HepG2 (cell line): ENCODE measurements around the gene MRLN. TPM values are rescaled to one million over a fixed set of nuclear protein-coding genes. Genes with fewer than 3 reads are reported as not detected.

ENCODE experiments used
- ATAC-seq: fragments of 200-7000 bp; cut with Tn5 transposase; 3 replicates; pipeline ENCODE4 v1.9.1; 2020; ENCODE audit warnings: mild to moderate bottlenecking, moderate library complexity
- BruUV-seq: library from RNA; stranded (reverse); fragments of 400-500 nt; replicated peaks from 2 replicates; lab custom pipeline; 2021; lab: Mats Ljungman, UMichigan
- CTCF ChIA-PET: fragments of 300-600 bp; formaldehyde crosslinking; extraction: SDS; loops from one replicate; lab custom pipeline; 2021; ENCODE audit warnings: low total read pairs, inconsistent platforms, low intra/inter-chr PET ratio; lab: Yijun Ruan, JAX
- POLR2A ChIA-PET: fragments of 350-600 bp; sonication (Branson Sonifier 250); formaldehyde crosslinking; loops from one replicate; lab custom pipeline; 2020; ENCODE audit warnings: antibody characterized with exemption, inconsistent platforms; lab: Yijun Ruan, JAX
- DNase-seq: peaks from one replicate; pipeline ENCODE4 v3.0.0-alpha.2; 2015; ENCODE audit warnings: low spot score
- FAIRE-seq: peaks from 3 replicates; lab custom pipeline; 2011; peaks lifted over from hg19 to GRCh38; lab: Jason Lieb, UNC
- H2AFZ ChIP-seq: one replicate; pipeline ENCODE4 v1.6.1; 2011; ENCODE audit warnings: low read length, inconsistent platforms
- H3K27ac ChIP-seq: fragments of 300-600 bp; 3 replicates; pipeline ENCODE4 v1.8.0; 2011; ENCODE audit warnings: mixed run types, mild to moderate bottlenecking, mixed read lengths, low read length, inconsistent platforms; ENCODE audit not compliant: insufficient read depth; ENCODE audit errors: extremely low read length
- H3K27me3 ChIP-seq, 2 experiments: fragments of 200-600 bp in 1 of 2; 2 replicates in 1 of 2; 3 replicates in 1 of 2; pipeline versions ENCODE4 v1.6.0 to v1.8.0; 2011; ENCODE audit warnings: low read length in 2 of 2, mild to moderate bottlenecking in 2 of 2, moderate library complexity in 2 of 2, inconsistent platforms in 1 of 2; ENCODE audit not compliant: insufficient read depth in 2 of 2, control insufficient read depth in 1 of 2
- H3K36me3 ChIP-seq, 2 experiments: fragments of 200-600 bp in 1 of 2; replicated peaks in 1 of 2; 2 replicates in 1 of 2; 3 replicates in 1 of 2; pipeline versions ENCODE4 v1.5.1 to v1.8.0; 2011; ENCODE audit warnings: low read length in 2 of 2, inconsistent platforms in 1 of 2; ENCODE audit not compliant: insufficient read depth in 2 of 2, control insufficient read depth in 1 of 2
- H3K4me1 ChIP-seq: 2 replicates; pipeline ENCODE4 v1.5.1; 2012; ENCODE audit warnings: low read length, inconsistent platforms; ENCODE audit not compliant: insufficient read depth
- H3K4me2 ChIP-seq: 2 replicates; pipeline ENCODE4 v1.6.0; 2011; ENCODE audit warnings: low read depth, low read length, inconsistent platforms
- H3K4me3 ChIP-seq, 3 experiments: fragments of 200-600 bp in 1 of 3; sonication (generic), shearing (Covaris generic) in 1 of 3; replicated peaks in 1 of 3; 2 replicates each; pipeline ENCODE4 v1.5.1; 2011 to 2016; ENCODE audit warnings: low read length in 3 of 3, inconsistent platforms in 2 of 3, low read depth in 2 of 3, mild to moderate bottlenecking in 2 of 3, control low read depth in 1 of 3, mixed read lengths in 1 of 3; ENCODE audit not compliant: insufficient read depth in 1 of 3
- H3K79me2 ChIP-seq: one replicate; pipeline ENCODE4 v1.6.1; 2011; ENCODE audit warnings: low read length, inconsistent platforms; ENCODE audit not compliant: insufficient read depth
- H3K9ac ChIP-seq: 2 replicates; pipeline ENCODE4 v1.6.0; 2011; ENCODE audit warnings: mild to moderate bottlenecking, low read depth, low read length, inconsistent platforms; ENCODE audit not compliant: insufficient read depth
- H3K9me3 ChIP-seq: 2 replicates; pipeline ENCODE4 v1.5.1; 2012; ENCODE audit warnings: mild to moderate bottlenecking, low read length
- H4K20me1 ChIP-seq: 2 replicates; pipeline ENCODE4 v1.6.0; 2011; ENCODE audit warnings: inconsistent platforms, mild to moderate bottlenecking, low read length, moderate library complexity; ENCODE audit not compliant: insufficient read depth
- ARNT ChIP-seq: fragments of 450-650 bp; IDR thresholded peaks from 2 replicates; pipeline ENCODE4 v1.6.1; 2017
- MEIS1 ChIP-seq: sonication (generic); formaldehyde crosslinking; IDR thresholded peaks from 2 replicates; pipeline ENCODE4 v1.9.0; 2021; ENCODE audit warnings: mild to moderate bottlenecking, missing genetic modification reagents, moderate library complexity, borderline replicate concordance
- MTF1 ChIP-seq: sonication (generic); formaldehyde crosslinking; IDR thresholded peaks from 2 replicates; pipeline ENCODE4 v1.5.0; 2020; ENCODE audit warnings: missing genetic modification reagents
- MYC ChIP-seq: sonication (generic); formaldehyde crosslinking; IDR thresholded peaks from 2 replicates; pipeline ENCODE4 v1.9.0; 2021; ENCODE audit warnings: missing genetic modification reagents, borderline replicate concordance
- PCBP1 ChIP-seq: fragments of 200-400 bp; formaldehyde crosslinking; IDR thresholded peaks from 2 replicates; pipeline ENCODE4 v1.6.1; 2017; ENCODE audit warnings: mild to moderate bottlenecking, low read depth, low read length, borderline replicate concordance
- ZBTB39 ChIP-seq: sonication (generic); formaldehyde crosslinking; IDR thresholded peaks from 2 replicates; pipeline ENCODE4 v1.5.0; 2020; ENCODE audit warnings: missing genetic modification reagents
- ZFP62 ChIP-seq: sonication (generic); formaldehyde crosslinking; IDR thresholded peaks from 2 replicates; pipeline ENCODE4 v1.4.0; 2020; ENCODE audit warnings: missing genetic modification reagents
- ZNF263 ChIP-seq: sonication (generic); formaldehyde crosslinking; IDR thresholded peaks from 2 replicates; pipeline ENCODE4 v1.4.0; 2020; ENCODE audit warnings: missing genetic modification reagents
- ZNF382 ChIP-seq: sonication (generic); formaldehyde crosslinking; IDR thresholded peaks from 2 replicates; pipeline ENCODE4 v1.5.0; 2020; ENCODE audit warnings: missing genetic modification reagents, mild to moderate bottlenecking, borderline replicate concordance
- ZNF629 ChIP-seq: sonication (generic); formaldehyde crosslinking; conservative IDR thresholded peaks from 2 replicates; pipeline ENCODE4 v1.5.0; 2020; ENCODE audit warnings: missing genetic modification reagents
- ZNF7 ChIP-seq: IDR thresholded peaks from 2 replicates; pipeline ENCODE4 v1.6.1; 2016; ENCODE audit warnings: missing biosample characterization, missing genetic modification reagents
- ZNF747 ChIP-seq: sonication (generic); formaldehyde crosslinking; IDR thresholded peaks from 2 replicates; pipeline ENCODE4 v1.8.1; 2023; ENCODE audit warnings: missing genetic modification reagents, mild to moderate bottlenecking, borderline replicate concordance
- ZNF850 ChIP-seq: sonication (generic); formaldehyde crosslinking; conservative IDR thresholded peaks from 2 replicates; pipeline ENCODE4 v1.9.0; 2021; ENCODE audit warnings: mild to moderate bottlenecking, missing genetic modification reagents
- ZSCAN12 ChIP-seq: sonication (generic); formaldehyde crosslinking; IDR thresholded peaks from 2 replicates; pipeline ENCODE4 v1.9.0; 2021; ENCODE audit warnings: mild to moderate bottlenecking, missing genetic modification reagents
- WGBS: methylation state at CpG from one replicate; pipeline ENCODE4 v1.1.6; 2017; ENCODE audit warnings: low lambda C conversion rate; 5-methylcytosine and 5-hydroxymethylcytosine counted together
- in situ Hi-C: cut with HindIII; loops from 2 replicates; pipeline ENCODE4 v1.10.0; 2017; ENCODE audit warnings: low pct_unique_long_range_greater_than_20kb; ENCODE audit not compliant: extremely low pct_ligation_motif_present
- intact Hi-C: fragments of 100-400 bp; cut with micrococcal nuclease; formaldehyde crosslinking; loops from one replicate; pipeline ENCODE4 v1.10.0; 2022; ENCODE audit not compliant: unreplicated experiment
- polyA plus RNA-seq, 8 experiments: library from polyadenylated mRNA; depleted of rRNA in 3 of 8; stranded (reverse) in 7 of 8; unstranded in 1 of 8; fragments of >200 nt; fragmentation: Illumina TruSeq in 4 of 8; extraction: Trizol in 4 of 8; gene quantifications; 2 replicates each; pipeline versions ENCODE4 v1.2.1 to v1.2.3, GENCODE V29; 2011 to 2016; ENCODE audit warnings: low read depth in 4 of 8, missing spikeins in 1 of 8, mixed read lengths in 1 of 8; ENCODE audit not compliant: insufficient read depth in 1 of 8
- total RNA-seq, 5 experiments: library from RNA; depleted of rRNA; stranded (reverse); fragments of >200 nt; fragmentation: Illumina TruSeq; extraction: Trizol; gene quantifications; 2 replicates each; pipeline ENCODE4 v1.2.3, GENCODE V29; 2016; ENCODE audit warnings: low read depth in 1 of 5
- TF ChIP-seq, protein P1 (sequence below): sonication (generic); formaldehyde crosslinking; IDR thresholded peaks from 2 replicates; pipeline ENCODE4 v1.5.1; 2020; ENCODE audit warnings: mild to moderate bottlenecking, missing genetic modification reagents, moderate library complexity

MRLN gene
- total and polyA plus RNA-seq, 2 of the 13 experiments (the other 11 are each of a cell fraction or from before 2014, with no cell fraction given) = not detected

- intact Hi-C loops = no loop called here
These were observed 33.9 kb downstream of the MRLN start for GRCh38 chr10:59719374-59719773.

GRCh38 chr10:59718257-59718656 lies 35.0 kb downstream of the MRLN start:
- ChIA-PET CTCF (no interaction called here), POLR2A (no interaction called here)
- in situ Hi-C loops = no loop called here
- no peak overlapping the region for H3K4me2 ChIP-seq
- no peaks in the 10 kb centered on the region for H3K9me3 ChIP-seq
- H3K27ac ChIP-seq = no peak overlapping the region
- H3K4me3 ChIP-seq = no peak overlapping the region
- H3K4me1 ChIP-seq = no peaks in the 10 kb centered on the region
- ATAC-seq (no peak), DNase-seq (no peak), FAIRE-seq (no peak)
- H4K20me1 ChIP-seq = no peaks in the 10 kb centered on the region
- H3K27me3 ChIP-seq = no peaks in the 10 kb centered on the region
- BruUV-seq = no TSS peak
- no peak overlapping the region for H2AFZ ChIP-seq
- H3K36me3 ChIP-seq = no peaks in the 10 kb centered on the region
- H3K79me2 ChIP-seq = no peaks in the 10 kb centered on the region
- H3K9ac ChIP-seq = no peak overlapping the region
- intact Hi-C loops = no loop called here
- 4% methylated on average over 2 of the region's 2 CpGs for WGBS
- TF ChIP-seq ZNF263 (CRISPR knock-in tag) (no peak), ARNT (no peak), ZNF629 (no peak), MEIS1 (CRISPR knock-in tag) (no peak), MYC (CRISPR knock-in tag) (no peak), PCBP1 (no peak), ZSCAN12 (CRISPR knock-in tag) (no peak), MTF1 (CRISPR knock-in tag) (no peak), ZNF747 (no peak), ZFP62 (no peak), ZNF7 (CRISPR knock-in tag) (no peak), ZNF850 (CRISPR knock-in tag) (no peak), ZBTB39 (no peak)
- TF ChIP-seq, protein P1, sequence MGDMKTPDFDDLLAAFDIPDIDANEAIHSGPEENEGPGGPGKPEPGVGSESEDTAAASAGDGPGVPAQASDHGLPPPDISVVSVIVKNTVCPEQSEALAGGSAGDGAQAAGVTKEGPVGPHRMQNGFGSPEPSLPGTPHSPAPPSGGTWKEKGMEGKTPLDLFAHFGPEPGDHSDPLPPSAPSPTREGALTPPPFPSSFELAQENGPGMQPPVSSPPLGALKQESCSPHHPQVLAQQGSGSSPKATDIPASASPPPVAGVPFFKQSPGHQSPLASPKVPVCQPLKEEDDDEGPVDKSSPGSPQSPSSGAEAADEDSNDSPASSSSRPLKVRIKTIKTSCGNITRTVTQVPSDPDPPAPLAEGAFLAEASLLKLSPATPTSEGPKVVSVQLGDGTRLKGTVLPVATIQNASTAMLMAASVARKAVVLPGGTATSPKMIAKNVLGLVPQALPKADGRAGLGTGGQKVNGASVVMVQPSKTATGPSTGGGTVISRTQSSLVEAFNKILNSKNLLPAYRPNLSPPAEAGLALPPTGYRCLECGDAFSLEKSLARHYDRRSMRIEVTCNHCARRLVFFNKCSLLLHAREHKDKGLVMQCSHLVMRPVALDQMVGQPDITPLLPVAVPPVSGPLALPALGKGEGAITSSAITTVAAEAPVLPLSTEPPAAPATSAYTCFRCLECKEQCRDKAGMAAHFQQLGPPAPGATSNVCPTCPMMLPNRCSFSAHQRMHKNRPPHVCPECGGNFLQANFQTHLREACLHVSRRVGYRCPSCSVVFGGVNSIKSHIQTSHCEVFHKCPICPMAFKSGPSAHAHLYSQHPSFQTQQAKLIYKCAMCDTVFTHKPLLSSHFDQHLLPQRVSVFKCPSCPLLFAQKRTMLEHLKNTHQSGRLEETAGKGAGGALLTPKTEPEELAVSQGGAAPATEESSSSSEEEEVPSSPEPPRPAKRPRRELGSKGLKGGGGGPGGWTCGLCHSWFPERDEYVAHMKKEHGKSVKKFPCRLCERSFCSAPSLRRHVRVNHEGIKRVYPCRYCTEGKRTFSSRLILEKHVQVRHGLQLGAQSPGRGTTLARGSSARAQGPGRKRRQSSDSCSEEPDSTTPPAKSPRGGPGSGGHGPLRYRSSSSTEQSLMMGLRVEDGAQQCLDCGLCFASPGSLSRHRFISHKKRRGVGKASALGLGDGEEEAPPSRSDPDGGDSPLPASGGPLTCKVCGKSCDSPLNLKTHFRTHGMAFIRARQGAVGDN (CRISPR knock-in tag) = no peak

More at GRCh38 chr10:59719374-59719773, 33.9 kb downstream of the MRLN start:
- H3K36me3 ChIP-seq = no peaks in the 10 kb centered on the region
- ATAC-seq (no peak), DNase-seq (no peak), FAIRE-seq (no peak)
- H3K4me3 ChIP-seq = no peak overlapping the region
- no peak overlapping the region for H3K27ac ChIP-seq
- CTCF ChIA-PET = no interaction called here
- no TSS peak for BruUV-seq
- POLR2A ChIA-PET = no interaction called here
- no peak overlapping the region for H3K9ac ChIP-seq
- H3K4me2 ChIP-seq = no peak overlapping the region
- no peak overlapping the region for H2AFZ ChIP-seq
- in situ Hi-C loops = no loop called here
- H3K27me3 ChIP-seq = no peaks in the 10 kb centered on the region
- H4K20me1 ChIP-seq = no peaks in the 10 kb centered on the region
- 0% methylated on average over 2 of the region's 2 CpGs for WGBS
- no peaks in the 10 kb centered on the region for H3K4me1 ChIP-seq
- no peaks in the 10 kb centered on the region for H3K79me2 ChIP-seq
- no peak for TF ChIP-seq ZNF382 (CRISPR knock-in tag)
- no peaks in the 10 kb centered on the region for H3K9me3 ChIP-seq
